ENCODE results near the gene CRLF3. TPM values are rescaled to one million over a fixed set of nuclear protein-coding genes. Genes with fewer than 3 reads are reported as not detected.
A peak's percentile ranks its signal among the peaks of the same experiment; 100 is the strongest.

The CRLF3 gene
- total RNA-seq, 1 experiment from 2014 or later = 28.6 TPM

DNA sequence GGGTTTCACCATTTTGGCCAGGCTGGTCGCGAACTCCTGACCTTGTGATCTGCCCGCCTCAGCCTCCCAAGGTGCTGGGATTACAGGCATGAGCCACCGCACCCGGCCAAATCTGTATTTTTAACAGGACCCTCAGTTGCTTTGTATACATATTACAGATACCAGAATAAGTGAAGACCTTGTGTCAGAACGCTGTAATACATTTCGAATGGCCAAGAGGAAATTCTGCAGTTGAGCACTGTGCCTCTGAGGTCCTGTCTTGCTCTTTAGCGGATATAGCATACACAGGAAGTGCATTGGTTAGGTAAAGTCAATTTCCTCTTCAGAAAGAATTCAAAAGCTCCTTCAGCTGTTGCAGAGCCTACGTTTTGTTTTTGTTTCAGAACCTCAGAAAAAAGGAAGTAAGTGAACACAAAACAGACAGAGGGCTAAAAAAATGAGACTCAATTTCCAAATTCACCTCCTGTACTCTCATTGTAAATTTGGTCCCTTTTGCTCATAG lies 15.7 kb downstream of the CRLF3 start:
- ChIA-PET CTCF (no interaction called here), POLR2A (interaction anchor here (0.7 kb wide), 1 partner anchor 8 kb away, joined by 12 read pairs; no protein-coding TSS in a partner anchor)
- Histone ChIP-seq H3K27me3 (ENCODE audit: control insufficient read depth, insufficient read depth, low read length) (no peaks in the 10 kb centered on the region), H3K4me3 (ENCODE audit: low read depth in 2 of 2, low read length in 2 of 2) (no peak overlapping the region), H3K9me3 (ENCODE audit: control insufficient read depth, insufficient read depth, low read depth, low read length) (no peaks in the 10 kb centered on the region), H3K36me3 (ENCODE audit: control insufficient read depth, insufficient read depth, low read length) (peaks cover 3% of the 10 kb centered on the region; the same call in 1 of the 2 replicates), H3K27ac (ENCODE audit: low read length) (no peak overlapping the region), H3K4me1 (ENCODE audit: control insufficient read depth, insufficient read depth, low read length) (no peaks in the 10 kb centered on the region)
- TF ChIP-seq, protein P1, sequence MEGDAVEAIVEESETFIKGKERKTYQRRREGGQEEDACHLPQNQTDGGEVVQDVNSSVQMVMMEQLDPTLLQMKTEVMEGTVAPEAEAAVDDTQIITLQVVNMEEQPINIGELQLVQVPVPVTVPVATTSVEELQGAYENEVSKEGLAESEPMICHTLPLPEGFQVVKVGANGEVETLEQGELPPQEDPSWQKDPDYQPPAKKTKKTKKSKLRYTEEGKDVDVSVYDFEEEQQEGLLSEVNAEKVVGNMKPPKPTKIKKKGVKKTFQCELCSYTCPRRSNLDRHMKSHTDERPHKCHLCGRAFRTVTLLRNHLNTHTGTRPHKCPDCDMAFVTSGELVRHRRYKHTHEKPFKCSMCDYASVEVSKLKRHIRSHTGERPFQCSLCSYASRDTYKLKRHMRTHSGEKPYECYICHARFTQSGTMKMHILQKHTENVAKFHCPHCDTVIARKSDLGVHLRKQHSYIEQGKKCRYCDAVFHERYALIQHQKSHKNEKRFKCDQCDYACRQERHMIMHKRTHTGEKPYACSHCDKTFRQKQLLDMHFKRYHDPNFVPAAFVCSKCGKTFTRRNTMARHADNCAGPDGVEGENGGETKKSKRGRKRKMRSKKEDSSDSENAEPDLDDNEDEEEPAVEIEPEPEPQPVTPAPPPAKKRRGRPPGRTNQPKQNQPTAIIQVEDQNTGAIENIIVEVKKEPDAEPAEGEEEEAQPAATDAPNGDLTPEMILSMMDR (IDR thresholded peaks at IDR 0.05) = no peak
- no peak for TF ChIP-seq SIN3A (IDR thresholded peaks at IDR 0.05; ENCODE audit: borderline replicate concordance, insufficient read depth, low read depth, low read length)
- TF ChIP-seq, protein P2, sequence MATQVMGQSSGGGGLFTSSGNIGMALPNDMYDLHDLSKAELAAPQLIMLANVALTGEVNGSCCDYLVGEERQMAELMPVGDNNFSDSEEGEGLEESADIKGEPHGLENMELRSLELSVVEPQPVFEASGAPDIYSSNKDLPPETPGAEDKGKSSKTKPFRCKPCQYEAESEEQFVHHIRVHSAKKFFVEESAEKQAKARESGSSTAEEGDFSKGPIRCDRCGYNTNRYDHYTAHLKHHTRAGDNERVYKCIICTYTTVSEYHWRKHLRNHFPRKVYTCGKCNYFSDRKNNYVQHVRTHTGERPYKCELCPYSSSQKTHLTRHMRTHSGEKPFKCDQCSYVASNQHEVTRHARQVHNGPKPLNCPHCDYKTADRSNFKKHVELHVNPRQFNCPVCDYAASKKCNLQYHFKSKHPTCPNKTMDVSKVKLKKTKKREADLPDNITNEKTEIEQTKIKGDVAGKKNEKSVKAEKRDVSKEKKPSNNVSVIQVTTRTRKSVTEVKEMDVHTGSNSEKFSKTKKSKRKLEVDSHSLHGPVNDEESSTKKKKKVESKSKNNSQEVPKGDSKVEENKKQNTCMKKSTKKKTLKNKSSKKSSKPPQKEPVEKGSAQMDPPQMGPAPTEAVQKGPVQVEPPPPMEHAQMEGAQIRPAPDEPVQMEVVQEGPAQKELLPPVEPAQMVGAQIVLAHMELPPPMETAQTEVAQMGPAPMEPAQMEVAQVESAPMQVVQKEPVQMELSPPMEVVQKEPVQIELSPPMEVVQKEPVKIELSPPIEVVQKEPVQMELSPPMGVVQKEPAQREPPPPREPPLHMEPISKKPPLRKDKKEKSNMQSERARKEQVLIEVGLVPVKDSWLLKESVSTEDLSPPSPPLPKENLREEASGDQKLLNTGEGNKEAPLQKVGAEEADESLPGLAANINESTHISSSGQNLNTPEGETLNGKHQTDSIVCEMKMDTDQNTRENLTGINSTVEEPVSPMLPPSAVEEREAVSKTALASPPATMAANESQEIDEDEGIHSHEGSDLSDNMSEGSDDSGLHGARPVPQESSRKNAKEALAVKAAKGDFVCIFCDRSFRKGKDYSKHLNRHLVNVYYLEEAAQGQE (IDR thresholded peaks at IDR 0.05; ENCODE audit: insufficient read depth in 1 of 2, low read depth in 2 of 2, low read length in 1 of 2) = no peak
- no peak for TF ChIP-seq POLR2AphosphoS5 (IDR thresholded peaks at IDR 0.05; ENCODE audit: low read depth, low read length)
- no peak for TF ChIP-seq TCF7L2 (IDR thresholded peaks at IDR 0.05; ENCODE audit: low read depth, low read length)
- BruUV-seq (replicated peaks) = TSS peak; percentile 19
- intact Hi-C loops (cut with micrococcal nuclease; ENCODE audit: unreplicated experiment) (loop anchor here (10.0 kb wide), 1 partner anchor 64 kb away; no protein-coding TSS in a partner anchor), in situ Hi-C loops (cut with HindIII; ENCODE audit: low pct_unique_long_range_greater_than_20kb, low sequenced_read_pairs) (no loop called here)
- no peak for DNase-seq (ENCODE audit: low read depth, low spot score)
- ATAC-seq = no peak

DNA sequence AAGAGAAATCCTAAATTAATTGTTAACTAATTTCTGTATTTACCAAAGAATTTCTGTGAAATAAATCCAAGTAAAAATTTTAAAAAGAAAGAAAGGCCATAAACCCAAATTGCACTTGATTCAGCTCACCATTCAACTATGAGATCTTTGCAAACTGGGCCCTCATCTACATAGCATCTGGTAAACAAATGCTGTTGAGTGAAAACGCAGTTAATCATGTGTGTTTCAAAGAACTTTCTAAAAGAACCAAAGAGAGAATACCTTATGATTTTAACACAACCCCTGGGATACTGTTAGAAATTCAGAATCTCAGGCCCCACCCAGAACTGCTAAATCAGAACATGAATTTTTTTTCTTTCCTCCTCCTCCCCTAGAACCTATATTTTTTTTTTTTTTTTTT lies 16.6 kb downstream of the CRLF3 start:
- POLR2A ChIA-PET = interaction anchor here (0.7 kb wide), 1 partner anchor 9 kb away, joined by 12 read pairs; no protein-coding TSS in a partner anchor
- peaks cover 3% of the 10 kb centered on the region; the same call in 1 of the 2 replicates for H3K36me3 ChIP-seq (ENCODE audit: control insufficient read depth, insufficient read depth, low read length)
- TF ChIP-seq POLR2AphosphoS5 (IDR thresholded peaks at IDR 0.05; ENCODE audit: low read depth, low read length) = no peak
- TF ChIP-seq, protein P1 (IDR thresholded peaks at IDR 0.05) = no peak
- no peak for TF ChIP-seq SIN3A (IDR thresholded peaks at IDR 0.05; ENCODE audit: borderline replicate concordance, insufficient read depth, low read depth, low read length)
- no peak for TF ChIP-seq TCF7L2 (IDR thresholded peaks at IDR 0.05; ENCODE audit: low read depth, low read length)
- TF ChIP-seq, protein P2 (IDR thresholded peaks at IDR 0.05; ENCODE audit: insufficient read depth in 1 of 2, low read depth in 2 of 2, low read length in 1 of 2) = no peak
- DNase-seq (ENCODE audit: low read depth, low spot score) (no peak), ATAC-seq (no peak)
- CTCF ChIA-PET = no interaction called here
- H3K4me1 ChIP-seq (ENCODE audit: control insufficient read depth, insufficient read depth, low read length) = no peaks in the 10 kb centered on the region
- no peaks in the 10 kb centered on the region for H3K27me3 ChIP-seq (ENCODE audit: control insufficient read depth, insufficient read depth, low read length)
- in situ Hi-C loops (cut with HindIII; ENCODE audit: low pct_unique_long_range_greater_than_20kb, low sequenced_read_pairs) (no loop called here), intact Hi-C loops (cut with micrococcal nuclease; ENCODE audit: unreplicated experiment) (loop anchor here (10.0 kb wide), 1 partner anchor 63 kb away; no protein-coding TSS in a partner anchor)
- no peak overlapping the region for H3K27ac ChIP-seq (ENCODE audit: low read length)
- no peaks in the 10 kb centered on the region for H3K9me3 ChIP-seq (ENCODE audit: control insufficient read depth, insufficient read depth, low read depth, low read length)
- BruUV-seq (replicated peaks) = no TSS peak
- H3K4me3 ChIP-seq (ENCODE audit: low read depth in 2 of 2, low read length in 2 of 2) = no peak overlapping the region

Data from Panc1 (cell line).